Gastrocnemius medialis (tissue), 4 donors: ENCODE data around the gene ID3.

Experiments
- CTCF ChIP-seq, 5 experiments: fragments of 450-650 bp in 3 of 5; fragments of 200-600 bp in 2 of 5; sonication (generic) in 2 of 5; IDR thresholded peaks in 4 of 5; conservative IDR thresholded peaks in 1 of 5; 1 replicate in 4 of 5; 2 replicates in 1 of 5; pipeline ENCODE4 v1.5.1; 2016 to 2019; ENCODE audit warnings: antibody characterized with exemption in 5 of 5, mild to moderate bottlenecking in 3 of 5, moderate library complexity in 3 of 5
- POLR2A ChIP-seq, 2 donors: fragments of 450-650 bp; IDR thresholded peaks; one replicate each; pipeline ENCODE4 v1.6.1; 2017; ENCODE audit warnings: antibody characterized with exemption in 2 of 2, mild to moderate bottlenecking in 2 of 2, moderate library complexity in 2 of 2

GRCh38 chr1:23544444-23545389 lies 14.6 kb downstream of the ID3 start:
- TF ChIP-seq CTCF (IDR thresholded peaks at IDR 0.05 in 4 of 5, conservative IDR thresholded peaks at IDR 0.05 in 1 of 5) (peak; percentile 93 to 98 (median 96)), POLR2A (IDR thresholded peaks at IDR 0.05) (no peak)
